ENCODE measurements around the gene DCAF16. TPM values are rescaled to one million over a fixed set of nuclear protein-coding genes. Genes with fewer than 3 reads are reported as not detected.

DCAF16 gene
- total RNA-seq, 1 donor = 27.1 TPM

DNA sequence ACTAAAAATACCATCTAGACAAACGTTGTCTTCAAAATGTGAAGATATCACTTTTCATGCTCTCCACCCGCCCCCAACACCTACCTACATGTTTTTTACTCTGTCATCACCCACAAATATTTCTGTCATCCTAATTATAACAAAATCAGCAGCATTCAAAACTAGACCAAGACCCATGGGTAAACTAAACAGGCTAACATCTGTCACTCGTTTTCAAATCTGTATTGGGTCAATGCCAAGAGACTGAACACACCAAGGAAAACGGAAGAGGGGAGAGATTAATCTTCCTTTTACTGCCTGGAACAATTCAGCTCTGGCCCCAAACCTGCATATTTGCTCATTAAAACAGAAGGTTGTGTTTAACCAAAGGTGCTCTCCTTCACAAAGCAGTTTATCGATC, 46.6 kb downstream of the DCAF16 start:
- H3K4me3 ChIP-seq (ENCODE audit: low read depth, low read length) = no peak overlapping the region
- no peak for DNase-seq (ENCODE audit: low read depth)
- no peak for TF ChIP-seq CTCF (IDR thresholded peaks at IDR 0.05; ENCODE audit: insufficient read depth, low read length)

DNA sequence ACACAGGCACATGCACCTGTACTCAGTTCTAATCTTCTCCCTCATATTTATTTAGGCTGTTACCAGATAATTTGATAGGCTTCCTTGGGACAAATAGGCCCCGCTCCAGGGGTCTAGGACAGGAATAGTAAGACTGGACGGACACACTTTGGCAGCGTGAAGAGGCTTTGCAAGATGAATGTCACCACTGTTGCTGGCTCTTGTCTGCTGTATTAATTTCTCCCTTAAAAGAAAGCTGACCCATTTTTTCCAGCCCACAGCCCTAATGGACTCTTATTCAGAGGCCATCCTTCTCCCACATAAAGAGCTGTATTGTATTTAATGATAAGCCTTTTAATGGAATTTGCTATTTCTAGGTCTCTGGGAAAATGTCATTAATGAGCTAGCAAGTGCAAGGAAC, 47.1 kb downstream of the DCAF16 start:
- no peak overlapping the region for H3K4me3 ChIP-seq (ENCODE audit: low read depth, low read length)
- no peak for TF ChIP-seq CTCF (IDR thresholded peaks at IDR 0.05; ENCODE audit: insufficient read depth, low read length)
- no peak for DNase-seq (ENCODE audit: low read depth)

- peak; percentile 50 for DNase-seq (ENCODE audit: low read depth)
- peak; percentile 27 for TF ChIP-seq CTCF (IDR thresholded peaks at IDR 0.05; ENCODE audit: insufficient read depth, low read length)
- no peak overlapping the region for H3K4me3 ChIP-seq (ENCODE audit: low read depth, low read length)
These were observed 47.8 kb downstream of the DCAF16 start for GRCh38 chr4:17762726-17763125.

- no peak for TF ChIP-seq CTCF (IDR thresholded peaks at IDR 0.05; ENCODE audit: insufficient read depth, low read length)
- no peak for DNase-seq (ENCODE audit: low read depth)
- H3K4me3 ChIP-seq (ENCODE audit: low read depth, low read length) = no peak overlapping the region
These were observed 49.5 kb downstream of the DCAF16 start for GRCh38 chr4:17761062-17761461.

DNA sequence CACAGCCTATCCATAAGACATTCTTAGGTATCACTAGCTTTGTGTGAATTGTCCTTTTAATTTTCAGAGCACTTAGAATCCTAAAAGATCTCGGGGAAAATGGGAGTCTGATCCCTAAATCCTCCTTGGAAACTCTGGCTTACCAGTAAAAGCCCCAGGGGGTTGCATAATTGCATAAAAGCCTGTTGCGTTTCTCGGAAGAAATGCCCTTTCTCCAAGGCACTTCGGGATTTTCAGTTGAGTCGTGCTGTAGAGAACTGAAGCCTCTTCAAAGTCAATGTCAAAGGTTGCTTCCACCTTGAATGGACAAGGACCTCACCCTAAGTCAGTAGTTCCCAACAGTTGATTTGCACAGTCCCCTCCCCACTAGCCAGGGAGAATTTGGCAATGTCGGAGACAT, 49.9 kb downstream of the DCAF16 start:
- DNase-seq (ENCODE audit: low read depth) = no peak
- TF ChIP-seq CTCF (IDR thresholded peaks at IDR 0.05; ENCODE audit: insufficient read depth, low read length) = no peak
- no peak overlapping the region for H3K4me3 ChIP-seq (ENCODE audit: low read depth, low read length)

GRCh38 chr4:17758485-17758884, 52.1 kb downstream of the DCAF16 start:
- DNase-seq (ENCODE audit: low read depth) = no peak
- H3K4me3 ChIP-seq (ENCODE audit: low read depth, low read length) = no peak overlapping the region
- no peak for TF ChIP-seq CTCF (IDR thresholded peaks at IDR 0.05; ENCODE audit: insufficient read depth, low read length)

- no peak overlapping the region for H3K4me3 ChIP-seq (ENCODE audit: low read depth, low read length)
- DNase-seq (ENCODE audit: low read depth) = no peak
- no peak for TF ChIP-seq CTCF (IDR thresholded peaks at IDR 0.05; ENCODE audit: insufficient read depth, low read length)
These were observed 52.9 kb downstream of the DCAF16 start for GRCh38 chr4:17757621-17758020.

Measured in fibroblast of the aortic adventitia (primary cell).